SIG-M5 treated with dmso at 0.1 percent for 504 hours (cell line): ENCODE measurements around the gene KAT6B.

Experiments used
- DNase-seq: peaks from one replicate; lab custom pipeline; 2025; ENCODE audit not compliant: unreplicated experiment; lab: John Stamatoyannopoulos, UW

KAT6B gene

GRCh38 chr10:74977913-74978847 is 151.8 kb downstream of the KAT6B start:
- DNase-seq, result no peak

GRCh38 chr10:74981831-74982633 is 155.6 kb downstream of the KAT6B start:
- DNase-seq, result no peak

DNA sequence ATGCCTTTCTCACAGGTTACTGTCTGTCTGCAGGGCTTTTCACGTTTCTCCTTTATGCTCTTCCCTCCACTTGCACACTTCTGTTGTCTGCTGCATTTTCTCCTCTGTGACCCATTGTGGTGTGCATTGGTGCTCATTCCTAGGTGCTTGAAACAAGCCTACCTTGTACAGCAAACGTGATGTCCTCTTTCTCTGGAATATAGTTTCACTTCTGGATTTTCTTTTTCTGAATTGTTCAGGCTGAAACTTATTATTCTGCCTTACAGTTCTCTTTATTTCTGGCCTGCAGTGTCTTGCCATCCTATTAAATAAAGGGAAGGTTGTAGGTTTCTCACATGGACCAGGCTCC is 156.2 kb downstream of the KAT6B start:
- no peak for DNase-seq

GRCh38 chr10:74983383-74983782 is 157.0 kb downstream of the KAT6B start:
- DNase-seq, result no peak

DNA sequence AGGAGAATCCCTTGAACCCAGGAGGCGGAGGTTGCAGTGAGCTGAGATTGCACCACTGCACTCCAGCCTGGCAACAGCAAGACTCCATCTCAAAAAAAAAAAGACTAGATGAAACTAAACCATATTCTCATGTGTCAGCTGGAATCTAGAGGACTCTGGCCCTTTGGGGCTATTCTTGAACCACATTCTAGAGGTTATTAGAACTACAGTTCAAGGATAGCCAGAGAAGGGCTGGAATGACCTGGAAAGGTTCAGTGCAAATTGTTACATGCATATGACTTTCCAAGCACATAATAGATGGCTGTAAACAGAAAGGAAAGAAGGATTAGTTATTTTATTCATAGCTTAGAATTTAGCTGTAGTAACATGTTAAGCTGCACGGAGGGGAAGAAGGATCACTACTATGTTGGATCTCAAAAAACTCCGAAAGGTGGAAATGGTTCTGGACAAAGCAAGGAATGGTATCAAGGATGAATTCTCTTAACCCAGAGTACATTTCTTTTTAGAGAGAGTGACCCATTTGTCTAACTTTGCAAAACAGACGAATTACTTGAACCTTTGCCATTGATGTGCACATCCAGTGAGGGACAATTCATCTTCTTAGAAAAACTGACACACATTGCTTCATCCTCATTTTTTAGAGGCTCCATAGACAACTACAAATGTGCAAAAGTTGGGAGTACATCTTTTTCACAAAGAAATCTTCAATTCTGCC is 161.1 kb downstream of the KAT6B start:
- no peak for DNase-seq

GRCh38 chr10:74988054-74988775 is 161.8 kb downstream of the KAT6B start:
- DNase-seq, result no peak

DNA sequence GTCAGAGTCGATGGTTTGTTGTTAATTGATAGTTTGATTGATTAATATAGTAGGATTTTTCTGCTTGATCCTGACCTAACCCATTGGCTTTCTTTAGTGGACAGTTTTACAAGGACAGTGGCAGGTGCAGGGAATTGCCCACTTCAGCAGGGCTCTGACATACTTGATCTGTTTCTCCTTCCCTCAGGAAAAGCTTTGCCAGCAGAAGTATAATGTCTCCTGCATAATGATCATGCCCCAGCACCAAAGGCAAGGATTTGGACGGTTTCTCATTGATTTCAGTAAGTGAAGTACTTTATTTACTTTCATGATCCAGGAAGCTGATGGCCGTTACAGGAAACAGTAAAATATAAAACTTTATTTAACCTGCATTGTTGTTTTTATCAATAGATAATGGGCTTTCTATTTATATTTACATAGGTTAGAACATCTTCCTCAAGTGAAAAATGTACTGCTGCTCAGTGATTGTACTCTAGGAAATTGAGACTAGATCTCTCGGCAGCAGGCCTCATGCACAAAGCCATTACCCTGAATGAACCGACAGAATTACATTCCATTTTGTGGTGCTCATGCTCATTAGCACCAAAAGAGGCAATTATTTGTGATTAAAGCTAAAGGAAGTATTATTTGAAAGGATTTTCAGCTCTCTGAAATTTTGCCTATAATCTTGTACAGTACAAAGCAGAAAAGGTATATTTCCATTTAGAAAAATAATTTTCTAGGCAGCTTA is 162.6 kb downstream of the KAT6B start:
- DNase-seq, result no peak

GRCh38 chr10:74991435-74991834 is 165.0 kb downstream of the KAT6B start:
- DNase-seq, result peak; percentile 61

- no peak for DNase-seq
Measured at GRCh38 chr10:74992068-74992467, 165.7 kb downstream of the KAT6B start.

DNA sequence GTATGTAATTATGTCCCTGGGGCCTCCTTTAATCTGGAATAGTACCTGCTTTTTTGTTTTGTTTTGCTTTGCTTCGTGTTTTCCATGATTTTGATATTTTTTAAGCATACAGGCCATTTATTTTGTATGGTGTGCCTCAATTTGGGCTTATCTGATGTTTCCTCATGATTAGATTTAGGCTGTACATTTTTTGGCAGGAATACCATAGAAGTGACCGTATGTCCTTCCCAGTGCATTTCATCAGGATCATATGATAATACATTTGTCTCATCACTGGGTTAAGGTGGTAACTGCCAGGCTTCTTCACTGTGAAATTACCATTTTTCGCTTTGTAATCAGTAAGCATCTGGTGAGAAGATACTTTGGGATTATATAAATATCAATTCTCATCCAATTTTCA is 167.2 kb downstream of the KAT6B start:
- DNase-seq, result no peak

- DNase-seq, result no peak
Measured at GRCh38 chr10:74994854-74995253, 168.5 kb downstream of the KAT6B start.

DNA sequence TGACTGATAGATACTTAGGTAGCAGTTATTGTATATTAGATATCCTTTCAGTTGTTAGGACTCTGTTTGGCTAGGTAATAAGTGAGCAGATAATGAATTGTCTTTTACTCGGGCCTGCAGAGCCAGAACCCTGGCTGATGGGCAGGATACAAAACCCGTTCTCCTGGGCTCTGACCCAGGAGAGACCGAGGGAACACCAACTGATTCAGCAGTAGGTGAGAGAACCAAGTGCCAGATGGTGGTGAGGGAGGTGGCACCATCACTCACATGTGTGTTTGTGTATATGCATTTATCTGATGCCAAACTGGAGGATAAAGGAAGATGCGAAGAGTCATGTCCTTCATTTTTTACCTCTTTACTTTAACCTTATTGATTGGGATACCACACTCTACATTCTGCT is 169.4 kb downstream of the KAT6B start:
- DNase-seq, result no peak

- no peak for DNase-seq
Measured at GRCh38 chr10:74997163-74997562, 170.8 kb downstream of the KAT6B start.

GRCh38 chr10:75000748-75001321 is 174.4 kb downstream of the KAT6B start:
- no peak for DNase-seq

DNA sequence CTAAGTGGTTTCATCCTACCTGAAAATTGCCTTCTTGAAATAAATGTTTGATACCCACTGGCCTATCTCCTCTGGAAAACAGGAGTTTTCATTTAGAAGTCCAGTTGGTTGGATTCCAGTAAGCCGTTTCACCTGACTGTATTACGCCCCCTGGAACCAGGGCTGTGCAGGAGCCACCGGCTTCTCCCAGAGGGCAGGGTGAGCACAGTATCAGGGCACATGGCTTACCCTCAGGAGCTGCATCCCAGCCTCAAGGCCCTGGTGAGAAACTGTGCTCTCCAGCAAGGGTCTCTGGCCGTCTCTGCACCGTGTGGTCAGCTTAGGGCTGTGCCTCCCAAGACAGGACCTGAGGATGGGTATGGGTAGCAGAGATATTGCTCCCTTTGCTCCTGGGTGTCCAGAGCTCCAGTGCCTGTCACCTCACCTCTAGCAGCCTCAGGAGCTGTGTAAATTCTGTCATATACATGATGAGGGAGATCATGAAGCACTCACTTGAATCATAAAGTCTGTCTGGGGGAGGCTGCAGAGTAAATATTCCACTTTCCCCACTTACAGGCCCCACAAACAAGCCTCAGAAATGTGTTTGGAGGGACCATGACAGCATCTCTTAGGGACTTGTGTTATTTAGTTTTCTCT is 175.4 kb downstream of the KAT6B start:
- DNase-seq, result no peak

- DNase-seq, result no peak
Measured at GRCh38 chr10:75002351-75002725, 175.9 kb downstream of the KAT6B start.

- DNase-seq, result no peak
Measured at GRCh38 chr10:75002967-75003594, 176.7 kb downstream of the KAT6B start.

DNA sequence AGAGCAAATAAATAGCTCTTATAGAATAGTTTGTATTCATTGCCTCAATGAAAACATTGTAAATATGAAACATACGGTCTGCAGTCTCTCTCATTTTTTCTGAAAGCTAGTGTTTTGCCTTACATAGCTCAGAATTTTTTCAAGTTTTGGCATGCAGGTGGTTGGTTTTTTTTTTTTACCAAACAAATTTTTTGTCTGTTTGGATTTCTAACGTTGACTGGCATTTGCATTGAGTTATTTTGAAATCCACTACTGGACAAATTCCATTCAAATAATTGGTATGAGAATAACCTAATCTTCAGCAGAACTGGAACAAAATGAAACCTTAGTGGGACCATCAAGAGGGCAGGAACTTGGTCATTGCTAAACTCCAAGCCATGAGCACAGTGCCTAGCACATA is 177.5 kb downstream of the KAT6B start:
- DNase-seq, result no peak

- DNase-seq, result no peak
Measured at GRCh38 chr10:75007646-75008045, 181.2 kb downstream of the KAT6B start.
